ENCODE results near the gene NAPSA.

GRCh38 chr19:50320596-50320995, 44.8 kb downstream of the NAPSA start:
- TF ChIP-seq CTCF (IDR thresholded peaks at IDR 0.05) (no peak), POLR2A (IDR thresholded peaks at IDR 0.05) (no peak)

Measured in right lobe of liver (tissue), 4 donors.